PFSK-1 (cell line): ENCODE measurements around the gene TOMM70.

ENCODE experiments used
- FOXP2 ChIP-seq: optimal IDR thresholded peaks from 2 replicates; pipeline ENCODE3; 2011; ENCODE audit warnings: borderline replicate concordance, control low read depth, inconsistent platforms; ENCODE audit not compliant: insufficient read depth; ENCODE audit errors: extremely low read length, extremely low read depth
- POLR2AphosphoS5 ChIP-seq: IDR thresholded peaks from 2 replicates; pipeline ENCODE4 v1.6.1; 2012; ENCODE audit warnings: low read depth, mild to moderate bottlenecking, control low read depth, low read length, moderate library complexity
- SIN3A ChIP-seq: IDR thresholded peaks from 2 replicates; pipeline ENCODE4 v1.6.1; 2012; ENCODE audit warnings: mild to moderate bottlenecking, low read length, moderate library complexity, borderline replicate concordance; ENCODE audit not compliant: insufficient read depth
- TAF1 ChIP-seq: IDR thresholded peaks from 2 replicates; pipeline ENCODE4 v1.6.1; 2012; ENCODE audit warnings: low read length, control low read depth, borderline replicate concordance; ENCODE audit not compliant: insufficient read depth
- TF ChIP-seq, protein P1 (sequence below), 2 experiments: IDR thresholded peaks; 2 replicates each; pipeline versions ENCODE4 v1.6.1 to v1.8.0; 2011 to 2012; ENCODE audit warnings: low read depth in 2 of 2, low read length in 2 of 2, control low read depth in 1 of 2, inconsistent platforms in 1 of 2, mild to moderate bottlenecking in 1 of 2, moderate library complexity in 1 of 2; ENCODE audit not compliant: insufficient read depth in 1 of 2

TOMM70 gene

DNA sequence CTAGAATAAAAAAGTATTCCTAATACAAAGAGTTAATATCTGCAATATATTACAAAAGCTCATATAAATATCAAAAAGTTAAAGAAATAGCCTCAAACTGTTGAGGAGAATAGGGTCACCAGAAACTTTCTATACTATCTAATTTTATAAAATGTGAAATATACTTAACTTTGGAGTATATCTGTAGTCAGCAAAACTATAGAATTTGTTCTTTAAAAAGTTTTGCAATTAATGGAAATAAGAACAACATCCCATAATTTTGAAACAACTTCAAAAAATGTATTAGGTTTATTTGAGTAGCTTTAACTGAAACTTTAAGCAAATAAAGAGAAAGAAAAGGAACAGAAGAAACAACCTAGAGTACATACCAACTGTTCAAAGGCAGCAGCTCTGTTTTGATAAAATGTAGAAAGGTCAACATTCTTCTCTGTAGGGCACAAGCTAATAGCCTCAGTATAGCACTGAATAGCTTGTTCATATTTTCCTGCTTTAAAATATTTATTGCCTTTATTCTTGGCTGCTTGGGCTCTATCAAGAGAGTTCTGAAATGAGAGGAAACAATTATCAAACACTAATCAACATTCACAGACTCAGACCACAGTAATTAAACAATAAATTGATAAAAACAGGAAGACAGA lies 14.3 kb downstream of the TOMM70 start:
- TF ChIP-seq, protein P1, sequence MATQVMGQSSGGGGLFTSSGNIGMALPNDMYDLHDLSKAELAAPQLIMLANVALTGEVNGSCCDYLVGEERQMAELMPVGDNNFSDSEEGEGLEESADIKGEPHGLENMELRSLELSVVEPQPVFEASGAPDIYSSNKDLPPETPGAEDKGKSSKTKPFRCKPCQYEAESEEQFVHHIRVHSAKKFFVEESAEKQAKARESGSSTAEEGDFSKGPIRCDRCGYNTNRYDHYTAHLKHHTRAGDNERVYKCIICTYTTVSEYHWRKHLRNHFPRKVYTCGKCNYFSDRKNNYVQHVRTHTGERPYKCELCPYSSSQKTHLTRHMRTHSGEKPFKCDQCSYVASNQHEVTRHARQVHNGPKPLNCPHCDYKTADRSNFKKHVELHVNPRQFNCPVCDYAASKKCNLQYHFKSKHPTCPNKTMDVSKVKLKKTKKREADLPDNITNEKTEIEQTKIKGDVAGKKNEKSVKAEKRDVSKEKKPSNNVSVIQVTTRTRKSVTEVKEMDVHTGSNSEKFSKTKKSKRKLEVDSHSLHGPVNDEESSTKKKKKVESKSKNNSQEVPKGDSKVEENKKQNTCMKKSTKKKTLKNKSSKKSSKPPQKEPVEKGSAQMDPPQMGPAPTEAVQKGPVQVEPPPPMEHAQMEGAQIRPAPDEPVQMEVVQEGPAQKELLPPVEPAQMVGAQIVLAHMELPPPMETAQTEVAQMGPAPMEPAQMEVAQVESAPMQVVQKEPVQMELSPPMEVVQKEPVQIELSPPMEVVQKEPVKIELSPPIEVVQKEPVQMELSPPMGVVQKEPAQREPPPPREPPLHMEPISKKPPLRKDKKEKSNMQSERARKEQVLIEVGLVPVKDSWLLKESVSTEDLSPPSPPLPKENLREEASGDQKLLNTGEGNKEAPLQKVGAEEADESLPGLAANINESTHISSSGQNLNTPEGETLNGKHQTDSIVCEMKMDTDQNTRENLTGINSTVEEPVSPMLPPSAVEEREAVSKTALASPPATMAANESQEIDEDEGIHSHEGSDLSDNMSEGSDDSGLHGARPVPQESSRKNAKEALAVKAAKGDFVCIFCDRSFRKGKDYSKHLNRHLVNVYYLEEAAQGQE (IDR thresholded peaks at IDR 0.05; ENCODE audit: insufficient read depth in 1 of 2, low read depth in 2 of 2, low read length in 2 of 2), result no peak
- TF ChIP-seq FOXP2 (no peak), TAF1 (no peak), SIN3A (no peak)

GRCh38 chr3:100384733-100385525 lies 16.0 kb downstream of the TOMM70 start:
- TF ChIP-seq FOXP2 (no peak), POLR2AphosphoS5 (no peak), SIN3A (no peak), TAF1 (no peak)
- TF ChIP-seq, protein P1 (IDR thresholded peaks at IDR 0.05; ENCODE audit: insufficient read depth in 1 of 2, low read depth in 2 of 2, low read length in 2 of 2), result no peak

DNA sequence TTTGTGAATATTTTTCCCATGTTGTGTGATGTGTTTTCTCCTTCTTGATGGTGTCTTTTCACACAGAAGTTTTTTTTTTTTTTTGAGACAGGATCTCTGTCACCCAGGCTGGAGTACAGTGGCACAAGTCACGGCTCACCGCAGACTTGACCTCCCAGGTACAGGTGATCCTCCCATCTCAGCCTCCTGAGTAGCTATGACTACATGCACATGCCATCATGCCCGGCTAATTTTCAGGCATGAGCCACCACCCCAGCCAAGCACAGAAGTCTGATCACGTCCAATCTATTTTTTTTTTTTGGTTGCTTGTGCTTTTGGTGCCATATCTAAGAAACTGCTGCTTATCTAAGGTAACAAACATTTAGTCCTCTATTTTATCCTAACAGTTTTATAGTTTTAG lies 24.6 kb downstream of the TOMM70 start:
- TF ChIP-seq POLR2AphosphoS5 (no peak), SIN3A (no peak)
- TF ChIP-seq, protein P1 (IDR thresholded peaks at IDR 0.05; ENCODE audit: insufficient read depth in 1 of 2, low read depth in 2 of 2, low read length in 2 of 2), result no peak

DNA sequence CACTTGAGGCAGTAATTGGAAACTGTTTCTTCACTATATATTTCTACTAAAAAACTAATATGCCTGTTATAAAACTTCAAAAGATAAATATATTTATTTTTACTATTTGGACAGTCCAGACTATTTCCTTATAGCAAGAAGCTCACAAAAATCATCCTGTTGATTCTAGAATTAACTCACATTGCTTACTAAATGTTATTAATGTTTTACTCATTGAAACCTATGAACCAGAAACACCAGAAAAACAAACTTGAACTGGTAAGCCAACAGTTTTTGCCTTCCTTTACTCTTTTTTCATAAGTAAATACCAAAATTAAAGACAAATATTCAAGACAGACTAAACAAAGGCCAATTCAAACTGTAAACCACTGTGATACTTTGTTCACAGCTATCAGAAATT lies 26.4 kb downstream of the TOMM70 start:
- no peak for TF ChIP-seq FOXP2
- no peak for TF ChIP-seq POLR2AphosphoS5
- no peak for TF ChIP-seq SIN3A
- TF ChIP-seq, protein P1 (IDR thresholded peaks at IDR 0.05; ENCODE audit: insufficient read depth in 1 of 2, low read depth in 2 of 2, low read length in 2 of 2), result no peak
- no peak for TF ChIP-seq TAF1

DNA sequence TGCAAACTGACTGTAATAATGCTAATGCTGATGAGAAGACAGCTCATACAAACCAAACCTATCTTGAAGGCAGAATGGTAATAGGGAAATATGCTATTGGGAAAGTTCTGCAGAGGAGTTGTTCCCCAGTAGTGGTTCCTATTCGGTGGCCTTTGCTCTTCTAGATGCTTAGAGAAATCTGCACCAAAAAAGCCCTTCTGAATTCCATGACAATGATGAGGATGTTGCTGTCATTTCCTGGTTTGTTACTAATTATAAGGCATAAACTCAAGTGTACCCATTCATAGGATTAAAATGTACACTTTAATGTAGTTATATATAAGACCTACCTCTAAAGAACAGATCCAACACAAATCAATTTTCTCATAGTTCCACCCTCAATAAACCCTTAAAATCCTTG lies 30.1 kb downstream of the TOMM70 start:
- TF ChIP-seq FOXP2, result no peak
- TF ChIP-seq, protein P1 (IDR thresholded peaks at IDR 0.05; ENCODE audit: insufficient read depth in 1 of 2, low read depth in 2 of 2, low read length in 2 of 2), result no peak
- TF ChIP-seq POLR2AphosphoS5, result no peak
- no peak for TF ChIP-seq TAF1
- no peak for TF ChIP-seq SIN3A
